Activated naive CD4-positive, alpha-beta T cell (primary cell): ENCODE results near the gene RCN1.
"Not testable (repeated sequence)": the region's sequence is repeated elsewhere in the genome, so short reads cannot be mapped to it uniquely, and the experiment has no call there.

Experiments
- DNase-seq, 4 experiments: peaks; one replicate each; lab custom pipeline; 2025; lab: John Stamatoyannopoulos, UW

RCN1 gene

GRCh38 chr11:32079553-32079952 lies 11.3 kb upstream of the RCN1 start:
- no peak for DNase-seq

GRCh38 chr11:32080361-32080980 lies 10.4 kb upstream of the RCN1 start:
- DNase-seq: no peak

- no peak for DNase-seq
Observed at GRCh38 chr11:32081129-32081641, 9.7 kb upstream of the RCN1 start.

- DNase-seq: no peak
Observed at GRCh38 chr11:32081901-32082300, 9.0 kb upstream of the RCN1 start.

- DNase-seq: no peak
Observed at GRCh38 chr11:32082346-32082986, 8.4 kb upstream of the RCN1 start.

- DNase-seq: no peak
Observed at GRCh38 chr11:32087597-32087996, 3.3 kb upstream of the RCN1 start.

DNA sequence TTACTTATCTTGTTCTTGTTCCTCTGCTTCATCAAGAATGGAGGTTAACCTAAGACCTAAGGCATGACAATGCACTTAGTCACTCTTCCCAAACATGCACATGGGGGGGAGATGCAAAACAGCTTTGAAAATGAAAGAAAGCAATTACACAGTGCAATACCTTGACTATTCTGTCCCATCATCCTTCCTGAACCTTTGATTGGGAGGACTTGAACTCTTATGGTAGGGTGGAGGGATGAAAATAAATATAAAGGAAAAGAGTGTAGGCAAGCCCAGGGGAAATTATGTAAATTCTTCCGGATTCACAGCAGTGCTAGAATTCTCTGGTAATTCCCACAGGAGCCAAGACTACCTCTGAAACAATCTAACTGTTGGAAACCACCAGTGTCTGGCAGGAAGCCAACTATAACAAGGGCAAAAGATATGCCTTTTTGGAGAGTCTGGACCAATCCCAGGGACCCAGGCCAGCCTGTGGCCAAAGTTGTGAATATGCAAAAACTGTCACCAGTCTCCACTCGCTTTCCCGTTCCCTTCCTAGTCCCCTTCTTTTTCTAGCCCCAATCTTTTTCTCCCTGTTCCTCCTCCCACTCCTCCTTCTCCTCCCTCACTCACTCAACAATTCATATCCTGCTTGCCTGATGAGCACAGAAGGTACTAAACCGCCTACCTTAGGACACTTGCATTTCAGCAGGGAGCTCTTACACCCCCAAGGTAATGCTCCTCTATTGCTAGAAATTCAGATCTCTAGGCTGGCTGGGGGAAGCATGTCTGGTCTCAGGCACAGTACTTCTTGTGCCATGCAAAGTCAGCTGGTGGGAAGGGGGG lies 2.5 kb upstream of the RCN1 start:
- no peak for DNase-seq

- no peak for DNase-seq
Observed at GRCh38 chr11:32092581-32093170, 1.8 kb downstream of the RCN1 start.

DNA sequence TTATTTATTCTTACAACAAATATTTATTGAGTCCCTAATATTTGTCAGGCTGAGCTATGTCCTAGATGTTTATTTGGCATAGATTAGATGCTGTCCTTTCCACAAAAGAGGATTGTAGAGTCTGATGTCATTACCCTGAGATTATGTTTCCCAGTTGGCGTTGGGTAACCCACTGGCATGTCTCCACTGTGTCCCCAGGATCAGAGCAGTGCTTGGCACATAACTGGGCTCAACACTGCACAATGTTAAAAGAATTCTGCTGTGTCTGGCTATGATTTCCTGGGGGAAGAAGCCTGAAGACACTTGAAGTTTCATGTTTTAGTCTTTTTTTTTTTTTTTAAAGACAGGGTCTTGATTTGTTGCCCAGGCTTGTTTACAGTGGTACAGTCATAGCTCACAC lies 4.0 kb downstream of the RCN1 start:
- DNase-seq: no peak

DNA sequence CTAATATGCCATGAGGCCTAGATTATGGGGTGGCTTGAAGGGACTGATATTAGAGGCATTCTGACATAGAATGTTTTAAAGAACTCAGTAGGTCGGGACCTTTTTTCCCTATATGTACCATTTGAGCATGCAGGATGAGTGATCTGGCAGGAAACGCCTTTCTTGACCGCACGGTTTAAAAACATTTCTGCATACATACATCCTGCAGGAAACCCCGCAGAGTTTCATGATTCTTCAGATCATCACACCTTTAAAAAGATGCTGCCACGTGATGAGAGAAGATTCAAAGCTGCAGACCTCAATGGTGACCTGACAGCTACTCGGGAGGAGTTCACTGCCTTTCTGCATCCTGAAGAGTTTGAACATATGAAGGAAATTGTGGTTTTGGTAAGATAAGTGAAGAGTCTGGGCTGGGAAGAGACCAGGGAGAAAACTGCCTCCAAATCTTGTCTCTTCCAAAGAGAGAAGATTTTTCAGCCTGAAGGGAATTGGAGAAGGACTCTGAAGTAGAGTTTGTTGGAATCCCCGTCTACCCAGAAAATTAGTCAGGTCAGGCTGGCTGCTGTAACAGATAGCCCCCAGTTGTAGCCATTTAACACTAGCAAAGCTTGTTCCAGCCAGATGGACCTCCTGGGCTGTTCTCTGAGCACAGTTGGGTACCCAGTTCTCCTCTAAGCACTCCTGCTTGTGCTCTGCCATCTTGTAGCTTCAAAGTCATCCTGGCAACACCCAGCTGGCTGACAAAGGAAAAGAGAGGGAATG lies 7.4 kb downstream of the RCN1 start:
- DNase-seq: no peak

DNA sequence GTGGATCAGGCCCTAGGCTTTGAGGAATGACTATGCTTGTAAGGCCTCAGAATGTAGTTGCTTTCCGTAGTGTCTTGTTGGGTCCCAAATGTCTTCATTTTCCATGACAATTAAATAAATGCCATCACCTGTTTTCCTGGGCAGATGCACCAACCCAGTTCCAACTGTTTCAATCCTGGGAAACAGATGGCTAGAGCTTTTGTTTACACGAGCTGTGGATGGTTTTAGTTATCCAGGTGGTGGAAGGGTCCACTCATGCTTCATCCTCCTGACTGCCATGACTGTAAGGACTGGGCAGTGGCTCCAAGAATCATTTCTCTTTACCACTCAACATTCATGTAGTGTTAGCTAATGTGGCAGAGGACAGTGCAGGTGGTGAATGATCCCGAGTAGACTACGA lies 8.6 kb downstream of the RCN1 start:
- DNase-seq: no peak

DNA sequence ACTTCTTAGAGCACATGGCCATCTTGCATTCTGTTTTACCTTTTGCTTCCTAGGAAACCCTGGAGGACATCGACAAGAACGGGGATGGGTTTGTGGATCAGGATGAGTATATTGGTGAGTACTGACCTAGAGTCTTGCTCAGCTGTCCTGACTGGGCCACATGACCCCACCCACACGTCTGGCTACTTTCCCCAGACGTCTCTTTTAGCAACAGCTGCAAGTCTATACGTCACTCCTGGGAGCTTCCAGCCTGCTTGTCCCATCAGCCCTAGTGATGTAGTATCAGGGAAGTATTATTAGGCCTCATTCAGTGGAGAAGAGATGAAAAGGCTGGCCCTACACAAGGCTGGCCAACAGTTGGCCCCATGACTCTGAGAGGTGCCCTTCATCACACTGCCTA lies 9.6 kb downstream of the RCN1 start:
- DNase-seq: no peak

DNA sequence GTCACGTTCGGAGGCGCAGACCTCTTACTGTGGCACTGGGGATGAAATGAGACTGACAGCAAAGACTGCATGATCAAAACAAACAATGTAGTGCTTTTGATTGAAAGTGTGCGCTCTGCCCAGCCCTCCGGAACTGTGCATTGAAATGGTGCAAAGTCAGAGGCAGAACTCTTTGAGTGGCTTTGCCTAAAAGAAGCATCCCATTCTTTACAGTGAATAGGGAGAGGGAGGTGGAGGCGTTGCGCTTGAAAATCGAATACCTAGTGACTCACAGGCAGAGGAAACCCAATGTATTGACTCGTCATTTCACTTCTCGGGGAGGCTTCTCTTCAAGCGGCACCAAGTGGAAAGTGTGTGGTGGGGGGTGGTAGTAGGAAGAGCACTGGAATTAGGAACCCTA lies 10.9 kb downstream of the RCN1 start:
- DNase-seq: no peak

GRCh38 chr11:32103121-32103719 lies 12.3 kb downstream of the RCN1 start:
- not testable (repeated sequence) for DNase-seq

- DNase-seq: no peak
Observed at GRCh38 chr11:32103941-32104340, 13.1 kb downstream of the RCN1 start.

GRCh38 chr11:32105871-32106560 lies 15.1 kb downstream of the RCN1 start:
- DNase-seq: no peak

DNA sequence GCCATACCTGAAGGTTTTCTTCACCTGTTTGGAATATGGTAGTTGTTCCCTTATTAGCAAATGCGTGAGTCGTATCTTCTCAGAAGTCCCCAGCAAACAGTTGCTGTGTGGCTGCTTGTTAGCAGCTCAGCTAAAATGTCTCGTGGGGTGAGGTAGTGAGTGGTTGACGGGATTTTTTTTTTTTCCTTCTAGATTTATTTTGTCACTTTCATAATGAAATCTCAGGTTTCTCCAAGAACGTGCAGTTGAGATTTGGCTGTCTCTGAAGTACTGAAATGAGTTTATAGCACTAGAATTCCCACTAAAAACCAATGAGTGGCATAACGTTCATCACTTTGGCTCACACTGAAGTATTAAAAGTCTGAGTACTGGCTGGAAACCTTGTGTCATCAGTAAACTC lies 16.8 kb downstream of the RCN1 start:
- DNase-seq: no peak

DNA sequence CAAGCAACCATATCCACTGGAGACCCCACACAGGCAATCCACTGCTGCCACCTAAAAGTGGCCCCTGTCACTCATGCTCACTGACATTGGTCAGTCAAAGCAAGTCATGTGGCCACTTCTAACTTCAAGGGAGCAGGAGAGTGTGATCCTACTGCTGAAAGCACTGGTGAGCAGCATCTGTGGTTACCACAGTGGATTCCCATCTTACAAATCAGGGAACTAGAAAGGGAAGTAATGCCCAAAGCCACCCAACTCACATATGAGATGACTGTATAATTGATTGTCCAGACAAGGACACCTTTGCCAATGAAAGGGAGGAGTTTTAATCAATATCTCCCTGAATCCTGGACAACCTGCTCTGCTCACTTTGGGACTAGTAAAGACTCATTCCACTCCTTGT lies 17.7 kb downstream of the RCN1 start:
- no peak for DNase-seq

DNA sequence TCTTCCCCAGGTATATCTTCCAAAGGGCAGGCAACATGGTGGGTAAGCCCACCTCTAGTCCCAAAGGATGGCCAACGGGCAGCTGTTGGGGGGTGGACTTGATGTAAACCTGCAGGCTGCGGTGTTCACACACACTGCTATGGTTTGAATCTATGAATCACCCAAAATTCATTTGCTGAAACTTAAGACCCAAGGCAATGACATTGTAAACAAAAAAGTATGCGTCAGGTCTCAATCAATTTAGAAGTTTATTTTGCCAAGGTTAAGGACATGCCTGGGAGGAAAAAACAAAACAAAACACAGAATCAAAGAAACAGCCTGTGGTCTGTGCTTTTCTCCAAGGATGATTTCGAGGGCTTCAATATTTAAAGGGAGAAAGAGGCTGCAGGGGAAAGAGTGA lies 18.3 kb downstream of the RCN1 start:
- no peak for DNase-seq

DNA sequence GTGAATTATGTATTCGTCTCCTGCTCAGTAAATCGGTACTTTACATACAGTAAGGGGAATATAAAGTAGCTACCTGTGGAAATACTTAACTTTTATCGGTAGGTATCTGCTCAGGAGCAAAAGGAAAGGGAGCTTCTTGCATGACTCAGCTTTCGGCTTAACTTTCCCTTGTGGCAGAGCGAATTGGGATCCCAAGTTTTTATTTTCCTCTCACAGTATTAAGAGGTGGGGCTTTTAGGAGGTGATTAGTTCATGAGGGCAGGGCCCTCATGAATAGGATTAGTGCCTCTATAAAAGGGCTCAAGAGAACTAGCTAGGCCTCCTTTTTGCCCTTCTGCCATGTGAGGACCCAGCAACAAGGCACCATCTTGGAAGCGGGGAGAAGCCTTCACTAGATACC lies 18.7 kb downstream of the RCN1 start:
- no peak for DNase-seq

DNA sequence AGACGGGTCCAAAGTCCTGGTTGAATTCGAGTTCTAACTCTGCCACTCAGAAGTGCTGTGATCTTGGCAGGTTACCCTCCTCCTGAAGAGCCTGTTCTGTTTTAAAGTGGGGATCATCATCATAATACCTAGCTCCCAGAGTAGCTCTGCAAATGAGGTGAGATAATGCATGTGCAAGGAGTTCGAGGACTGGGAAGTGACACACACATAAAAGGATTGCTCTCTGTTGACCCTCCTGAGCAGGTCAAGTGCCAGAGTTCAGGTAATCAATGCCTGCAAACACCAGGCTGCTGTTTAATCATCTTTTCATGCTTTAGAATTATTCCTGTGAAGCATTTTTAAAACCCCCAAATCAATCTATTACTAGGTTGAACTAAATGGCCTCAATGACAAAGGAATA lies 19.9 kb downstream of the RCN1 start:
- no peak for DNase-seq
